Tibial artery (tissue), 4 donors: Measurements from ENCODE around the gene FAM177A1.

Experiments used
- DNase-seq, 2 donors: peaks; one replicate each; pipeline ENCODE4 v3.0.0-alpha.2; 2019
- H3K27ac ChIP-seq, 2 donors: fragments of 200-600 bp; sonication (generic) in 1 of 2; 1 replicate in 1 of 2; 2 replicates in 1 of 2; pipeline ENCODE4 v1.5.1; 2018 to 2019; ENCODE audit warnings: mild to moderate bottlenecking in 1 of 2
- H3K27me3 ChIP-seq, 2 donors: fragments of 200-600 bp; sonication (generic) in 1 of 2; one replicate each; pipeline versions ENCODE4 v1.5.1 to v1.6.0; 2016 to 2019
- H3K36me3 ChIP-seq, 3 donors: fragments of 200-600 bp; sonication (generic) in 2 of 3; one replicate each; pipeline ENCODE4 v1.5.1; 2016 to 2019; ENCODE audit warnings: mild to moderate bottlenecking in 2 of 3
- H3K4me1 ChIP-seq, 4 donors: fragments of 200-600 bp; sonication (generic) in 2 of 4; 1 replicate in 3 of 4; 2 replicates in 1 of 4; pipeline ENCODE4 v1.5.1; 2016 to 2019
- H3K4me3 ChIP-seq, 2 donors: fragments of 200-600 bp; sonication (generic) in 1 of 2; 1 replicate in 1 of 2; 2 replicates in 1 of 2; pipeline ENCODE4 v1.5.1; 2018 to 2019; ENCODE audit warnings: mild to moderate bottlenecking in 2 of 2
- H3K9me3 ChIP-seq, 3 donors: fragments of 200-600 bp; sonication (generic) in 1 of 3; one replicate each; pipeline ENCODE4 v1.5.1; 2016 to 2019
- intact Hi-C: fragments of 100-400 bp; cut with DNase I; formaldehyde crosslinking; loops from one replicate; pipeline ENCODE4 v1.15.0; 2023; ENCODE audit warnings: low total_unique reads
- TF ChIP-seq, protein P1 (sequence below), 2 experiments: fragments of 200-600 bp in 1 of 2; fragments of 450-650 bp in 1 of 2; IDR thresholded peaks; one replicate each; pipeline ENCODE4 v1.5.1; 2017 to 2019; ENCODE audit warnings: antibody characterized with exemption in 2 of 2, mild to moderate bottlenecking in 1 of 2, moderate library complexity in 1 of 2

Gene FAM177A1

GRCh38 chr14:35113308-35113950, 67.4 kb downstream of the FAM177A1 start:
- Histone ChIP-seq H3K27me3 (no peaks in the 10 kb centered on the region), H3K9me3 (no peaks in the 10 kb centered on the region), H3K4me3 (no peak overlapping the region), H3K27ac (no peak overlapping the region), H3K36me3 (peaks cover 53 to 66% (median 63%) of the 10 kb centered on the region in 3 donors), H3K4me1 (peaks cover 0 to under 1% (median 0%) of the 10 kb centered on the region in 4 donors)
- DNase-seq = no peak
- TF ChIP-seq, protein P1, sequence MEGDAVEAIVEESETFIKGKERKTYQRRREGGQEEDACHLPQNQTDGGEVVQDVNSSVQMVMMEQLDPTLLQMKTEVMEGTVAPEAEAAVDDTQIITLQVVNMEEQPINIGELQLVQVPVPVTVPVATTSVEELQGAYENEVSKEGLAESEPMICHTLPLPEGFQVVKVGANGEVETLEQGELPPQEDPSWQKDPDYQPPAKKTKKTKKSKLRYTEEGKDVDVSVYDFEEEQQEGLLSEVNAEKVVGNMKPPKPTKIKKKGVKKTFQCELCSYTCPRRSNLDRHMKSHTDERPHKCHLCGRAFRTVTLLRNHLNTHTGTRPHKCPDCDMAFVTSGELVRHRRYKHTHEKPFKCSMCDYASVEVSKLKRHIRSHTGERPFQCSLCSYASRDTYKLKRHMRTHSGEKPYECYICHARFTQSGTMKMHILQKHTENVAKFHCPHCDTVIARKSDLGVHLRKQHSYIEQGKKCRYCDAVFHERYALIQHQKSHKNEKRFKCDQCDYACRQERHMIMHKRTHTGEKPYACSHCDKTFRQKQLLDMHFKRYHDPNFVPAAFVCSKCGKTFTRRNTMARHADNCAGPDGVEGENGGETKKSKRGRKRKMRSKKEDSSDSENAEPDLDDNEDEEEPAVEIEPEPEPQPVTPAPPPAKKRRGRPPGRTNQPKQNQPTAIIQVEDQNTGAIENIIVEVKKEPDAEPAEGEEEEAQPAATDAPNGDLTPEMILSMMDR (IDR thresholded peaks at IDR 0.05) = no peak
- intact Hi-C loops = no loop called here

GRCh38 chr14:35114036-35114435, 68.0 kb downstream of the FAM177A1 start:
- Histone ChIP-seq H3K4me1 (peaks cover 0 to 6% (median 2%) of the 10 kb centered on the region in 4 donors), H3K36me3 (peaks cover 47 to 61% (median 61%) of the 10 kb centered on the region in 3 donors), H3K27ac (no peak overlapping the region), H3K4me3 (no peak overlapping the region), H3K27me3 (no peaks in the 10 kb centered on the region), H3K9me3 (no peaks in the 10 kb centered on the region)
- DNase-seq = no peak
- TF ChIP-seq, protein P1 (IDR thresholded peaks at IDR 0.05) = no peak
- intact Hi-C loops = no loop called here

DNA sequence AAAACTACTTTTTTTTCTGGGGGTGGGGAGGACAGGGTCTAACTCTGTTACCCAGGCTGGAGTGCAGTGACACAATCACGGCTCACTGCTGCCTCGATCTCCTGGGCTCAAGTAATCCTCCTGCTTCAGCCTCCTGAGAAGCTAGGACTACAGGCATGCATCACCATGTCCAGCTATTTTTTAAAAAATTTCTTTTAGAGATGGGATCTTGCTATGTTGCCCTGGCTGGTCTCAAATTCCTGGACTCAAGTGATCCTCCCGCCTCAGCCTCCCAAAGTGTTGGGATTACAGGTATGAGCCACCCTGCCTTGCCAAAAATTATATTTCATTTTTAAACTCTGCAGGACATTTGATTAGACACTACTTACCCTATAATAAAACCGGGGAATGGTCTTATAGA, 70.2 kb downstream of the FAM177A1 start:
- Histone ChIP-seq H3K36me3 (peaks cover 28 to 44% (median 42%) of the 10 kb centered on the region in 3 donors), H3K9me3 (no peaks in the 10 kb centered on the region), H3K27ac (no peak overlapping the region), H3K4me1 (peaks cover 3 to 19% (median 12%) of the 10 kb centered on the region in 4 donors), H3K27me3 (no peaks in the 10 kb centered on the region), H3K4me3 (no peak overlapping the region)
- TF ChIP-seq, protein P1 (IDR thresholded peaks at IDR 0.05) = no peak
- DNase-seq = no peak
- intact Hi-C loops = no loop called here

- Histone ChIP-seq H3K9me3 (no peaks in the 10 kb centered on the region), H3K36me3 (peaks cover 19 to 35% (median 33%) of the 10 kb centered on the region in 3 donors), H3K4me3 (no peak overlapping the region), H3K4me1 (peaks cover 3 to 19% (median 12%) of the 10 kb centered on the region in 4 donors), H3K27me3 (no peaks in the 10 kb centered on the region), H3K27ac (no peak overlapping the region)
- TF ChIP-seq, protein P1 (IDR thresholded peaks at IDR 0.05) = no peak
- no peak for DNase-seq
- intact Hi-C loops = no loop called here
Measured at GRCh38 chr14:35117112-35117511, 71.0 kb downstream of the FAM177A1 start.

GRCh38 chr14:35121026-35121886, 75.2 kb downstream of the FAM177A1 start:
- peak in 1 of 2 donors; percentile 22 for DNase-seq
- peaks cover 3 to 49% (median 25%) of the 10 kb centered on the region in 4 donors for H3K4me1 ChIP-seq
- no peaks in the 10 kb centered on the region for H3K9me3 ChIP-seq
- H3K27ac ChIP-seq = peak overlapping the region; percentile 85 to 93
- TF ChIP-seq, protein P1 (IDR thresholded peaks at IDR 0.05) = no peak
- peaks cover 0 to 4% (median 0%) of the 10 kb centered on the region in 3 donors for H3K36me3 ChIP-seq
- intact Hi-C loops = loop anchor here (5.0 kb wide), 3 partner anchors 74 to 286 kb away; partner anchors contain the start of genes FAM177A1 and SRP54
- peak overlapping the region; percentile 61 to 66 for H3K4me3 ChIP-seq
- no peaks in the 10 kb centered on the region for H3K27me3 ChIP-seq
